Activated T-cell treated with anti-CD3 and anti-CD28 coated beads, Interleukin-2, amount 50 U/mL, for 1 hour (primary cell): ENCODE data around the gene CDH4.
"Not testable (repeated sequence)": the region's sequence is repeated elsewhere in the genome, so short reads cannot be mapped to it uniquely, and the experiment has no call there.

Source experiments
- DNase-seq: peaks from one replicate; pipeline ENCODE4 v3.0.0-alpha.2; 2020

Gene CDH4

DNA sequence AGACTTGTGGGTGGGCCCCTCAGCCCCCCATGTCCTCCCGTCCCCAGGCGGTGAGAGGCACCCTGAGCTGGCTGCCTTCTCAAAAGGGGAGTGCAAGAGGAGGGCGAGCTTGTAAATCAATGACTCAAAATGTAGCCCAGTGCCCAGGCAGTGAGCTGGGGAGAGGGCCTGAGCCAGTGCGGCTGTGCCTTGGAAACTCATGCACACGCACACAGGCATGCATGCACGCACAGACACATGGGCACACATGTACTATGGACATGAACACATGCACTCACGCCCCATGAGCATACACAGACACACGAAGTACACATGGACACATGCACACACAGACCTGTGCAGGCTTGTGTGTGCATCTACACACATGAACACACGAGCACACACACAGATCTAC is 680.1 kb downstream of the CDH4 start:
- DNase-seq, result peak; percentile 11

DNA sequence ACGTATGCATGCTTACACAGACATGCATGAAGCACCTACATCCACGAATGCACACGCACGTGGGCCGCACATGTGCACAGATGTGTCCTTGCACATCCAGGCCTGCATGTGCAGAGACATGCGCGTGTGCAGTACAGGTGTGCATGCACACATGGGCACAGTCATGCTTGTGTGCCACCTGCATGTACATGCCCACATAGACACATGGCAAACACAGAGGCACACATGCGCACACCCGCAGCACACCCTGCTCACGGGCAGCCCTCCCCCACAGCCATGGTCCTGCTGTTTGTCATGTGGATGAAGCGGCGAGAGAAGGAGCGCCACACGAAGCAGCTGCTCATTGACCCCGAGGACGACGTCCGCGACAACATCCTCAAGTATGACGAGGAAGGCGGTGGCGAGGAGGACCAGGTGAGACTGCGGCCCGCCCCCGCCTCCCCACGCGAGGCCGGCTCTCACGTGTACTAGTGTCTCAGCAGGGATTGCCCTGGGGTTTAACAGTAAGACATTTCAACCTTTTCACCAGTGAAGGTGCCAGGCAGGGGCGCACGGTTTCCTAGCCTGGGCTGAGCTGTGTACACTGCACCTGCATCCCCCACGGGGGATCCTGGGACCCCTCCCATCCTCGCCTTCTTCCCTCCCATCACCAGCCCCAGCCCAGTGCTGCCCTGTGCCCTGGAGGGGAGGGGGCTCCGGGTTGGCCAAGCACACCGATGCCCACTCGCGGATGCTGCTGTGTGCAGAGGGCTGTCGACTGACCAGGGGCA is 680.8 kb downstream of the CDH4 start:
- DNase-seq, result peak; percentile 6

DNA sequence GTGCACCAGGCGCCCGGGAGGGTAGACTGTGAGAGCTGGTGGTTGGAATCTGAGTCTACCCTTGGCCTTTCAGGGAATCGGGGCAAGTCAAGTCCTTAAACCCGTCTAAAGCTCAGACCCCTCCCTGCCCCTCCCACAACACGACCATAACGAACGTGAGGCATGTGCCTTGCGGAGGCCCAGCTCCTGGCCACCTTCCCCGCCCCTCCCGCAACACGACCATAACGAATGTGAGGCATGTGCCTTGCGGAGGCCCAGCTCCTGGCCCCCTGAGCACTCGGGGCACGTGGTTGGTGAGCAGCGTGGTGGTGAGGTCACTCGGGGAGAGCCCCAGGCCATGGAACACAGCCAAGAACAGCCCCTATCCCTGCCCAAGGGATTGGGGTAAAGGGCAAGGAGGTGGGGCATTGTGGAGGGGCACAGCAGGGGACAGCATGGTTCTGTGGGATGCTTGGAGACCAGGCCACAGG is 681.5 kb downstream of the CDH4 start:
- no peak for DNase-seq

DNA sequence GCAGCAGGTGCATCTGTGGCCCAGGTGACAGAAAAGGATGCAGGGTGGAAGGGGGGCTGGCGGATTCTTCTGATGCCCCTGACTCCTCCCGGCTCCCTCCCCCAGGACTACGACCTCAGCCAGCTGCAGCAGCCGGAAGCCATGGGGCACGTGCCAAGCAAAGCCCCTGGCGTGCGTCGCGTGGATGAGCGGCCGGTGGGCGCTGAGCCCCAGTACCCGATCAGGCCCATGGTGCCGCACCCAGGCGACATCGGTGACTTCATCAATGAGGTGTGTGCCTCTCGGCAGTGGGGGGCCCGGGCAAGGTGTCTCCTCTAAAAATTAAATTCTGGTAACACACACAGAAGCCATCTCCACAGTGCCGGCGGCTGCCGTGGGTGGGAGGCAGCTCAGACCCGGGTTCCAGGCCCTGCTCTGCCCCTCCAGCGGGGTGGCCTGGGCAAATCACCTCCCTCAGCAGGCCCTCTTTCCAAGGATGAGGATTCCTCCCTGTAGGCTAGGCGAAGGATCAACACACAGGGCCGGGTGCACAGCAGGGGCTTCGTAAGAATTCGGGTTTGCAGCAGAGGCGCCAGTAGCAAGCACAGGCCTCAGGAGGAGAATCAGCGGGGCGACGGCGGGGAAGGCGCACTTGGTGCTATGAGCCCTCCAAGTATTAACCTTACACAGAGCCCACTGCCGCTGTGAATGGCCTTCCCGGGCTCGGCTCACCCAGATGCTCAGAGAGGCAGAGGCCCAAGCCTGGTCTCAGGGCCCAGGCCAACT is 682.1 kb downstream of the CDH4 start:
- DNase-seq, result no peak

DNA sequence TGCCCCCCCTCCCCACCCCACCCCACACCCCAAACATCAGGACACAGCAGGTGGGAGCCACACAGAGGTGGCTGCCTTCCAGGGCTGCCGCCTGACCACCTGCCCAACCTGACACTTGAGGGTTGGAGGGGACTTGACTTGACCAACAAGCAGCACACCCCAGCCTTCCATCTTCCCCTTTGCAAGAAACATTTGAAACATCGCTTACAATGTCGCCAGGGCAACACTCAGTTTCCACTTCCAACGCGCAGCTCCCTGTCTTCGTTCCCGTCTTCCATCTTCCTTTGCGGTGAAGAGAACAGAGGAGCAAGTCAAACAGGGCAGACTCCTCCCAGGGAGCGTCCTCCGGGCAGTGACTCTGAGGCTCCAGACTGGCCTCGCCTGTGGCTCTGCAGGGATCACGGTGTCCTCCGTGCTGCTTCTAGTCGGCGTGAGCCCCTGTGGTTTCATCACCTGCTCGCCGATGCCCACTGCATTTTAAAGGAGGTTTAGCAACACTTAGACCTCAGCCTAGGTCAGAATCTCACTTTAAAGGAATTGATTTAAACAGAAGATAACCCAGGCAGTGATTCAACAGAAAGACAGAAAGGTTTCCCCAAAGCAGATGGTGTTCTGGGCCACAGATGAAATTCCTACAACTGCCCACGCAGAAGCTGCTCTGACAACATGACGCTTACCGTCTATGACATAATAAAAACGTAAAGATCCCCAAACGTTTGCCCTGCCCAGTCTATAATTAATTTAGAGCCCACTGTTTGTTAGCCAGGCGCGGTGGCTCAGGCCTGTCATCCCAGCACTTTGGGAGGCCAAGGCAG is 682.9 kb downstream of the CDH4 start:
- no peak for DNase-seq

DNA sequence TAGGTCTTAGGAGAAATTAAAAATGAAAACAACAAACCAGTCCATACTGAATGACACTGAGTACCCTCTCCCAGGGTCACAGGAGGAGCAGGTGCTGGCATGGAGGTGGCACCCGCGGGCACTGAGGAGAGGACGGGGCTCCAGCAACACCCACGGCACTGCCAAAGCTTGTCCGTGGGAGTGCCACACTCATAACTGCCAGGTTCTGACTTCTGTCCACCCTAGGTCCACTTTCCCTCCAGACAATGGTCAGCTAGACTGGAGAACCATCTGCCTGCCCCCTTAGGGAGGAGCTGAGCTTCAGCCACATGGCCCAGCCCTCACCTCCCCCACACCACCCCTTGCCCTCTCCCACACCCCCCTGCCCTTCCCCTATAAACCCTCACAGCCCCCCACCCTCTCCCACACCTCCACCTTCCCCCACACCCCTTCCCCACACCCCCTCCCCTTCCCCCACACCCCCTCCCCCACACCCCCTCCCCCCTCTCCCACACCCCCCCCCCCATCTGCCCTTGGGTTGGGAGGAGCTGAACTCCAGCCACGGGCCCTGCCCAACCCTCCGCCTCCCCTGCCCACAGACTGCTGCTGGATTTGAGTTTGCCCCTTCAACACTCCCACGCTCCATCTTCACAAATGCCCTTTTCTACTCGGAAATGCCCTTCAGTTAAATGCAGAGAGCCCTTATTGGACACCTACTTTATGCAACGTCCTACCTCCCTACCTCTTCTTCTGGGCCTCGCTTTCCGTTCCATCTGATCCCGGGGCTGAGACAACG is 684.1 kb downstream of the CDH4 start:
- no peak for DNase-seq

DNA sequence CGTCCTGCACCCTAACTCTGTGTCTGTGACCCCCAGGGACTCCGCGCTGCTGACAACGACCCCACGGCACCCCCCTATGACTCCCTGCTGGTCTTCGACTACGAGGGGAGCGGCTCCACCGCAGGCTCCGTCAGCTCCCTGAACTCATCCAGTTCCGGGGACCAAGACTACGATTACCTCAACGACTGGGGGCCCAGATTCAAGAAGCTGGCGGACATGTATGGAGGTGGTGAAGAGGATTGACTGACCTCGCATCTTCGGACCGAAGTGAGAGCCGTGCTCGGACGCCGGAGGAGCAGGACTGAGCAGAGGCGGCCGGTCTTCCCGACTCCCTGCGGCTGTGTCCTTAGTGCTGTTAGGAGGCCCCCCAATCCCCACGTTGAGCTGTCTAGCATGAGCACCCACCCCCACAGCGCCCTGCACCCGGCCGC is 684.7 kb downstream of the CDH4 start:
- no peak for DNase-seq

DNA sequence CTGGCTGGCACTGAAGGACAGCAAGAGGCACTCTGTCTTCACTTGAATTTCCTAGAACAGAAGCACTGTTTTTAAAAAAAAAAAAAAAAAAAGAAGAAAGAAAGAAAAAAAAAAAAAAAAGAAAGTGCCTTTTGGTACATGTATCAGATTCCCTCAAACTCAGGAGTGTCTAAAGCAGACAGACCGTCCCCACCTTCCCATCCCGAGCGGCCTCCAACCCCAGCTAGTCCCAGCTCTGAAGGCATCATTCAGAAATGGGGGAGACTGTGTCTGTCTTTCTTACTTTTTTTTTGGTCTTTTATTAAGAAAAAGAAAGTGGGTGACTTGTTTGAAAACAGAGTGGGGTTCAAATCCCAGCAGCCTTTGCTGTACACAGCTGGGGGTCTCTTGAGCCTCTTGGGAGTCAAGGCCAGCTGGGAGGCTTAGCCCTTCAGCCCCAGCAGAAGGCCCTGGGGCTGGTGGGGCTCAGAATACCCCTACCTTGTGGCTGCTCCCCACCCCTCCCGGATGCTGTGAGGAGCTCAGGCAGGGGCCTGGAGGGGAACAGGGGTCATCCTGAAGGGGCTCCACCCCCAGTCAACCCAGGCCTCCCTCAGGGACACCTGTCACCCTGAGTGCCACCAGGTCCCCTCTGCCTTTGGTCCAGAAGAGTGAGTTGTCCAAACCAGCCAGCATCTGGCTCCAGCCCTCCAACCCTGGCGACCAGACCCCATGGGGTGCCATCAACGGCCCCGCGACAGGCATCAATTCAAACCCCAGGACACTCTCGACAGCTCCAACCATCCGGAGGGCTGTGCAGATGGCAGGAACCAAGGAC is 685.3 kb downstream of the CDH4 start:
- DNase-seq, result no peak

DNA sequence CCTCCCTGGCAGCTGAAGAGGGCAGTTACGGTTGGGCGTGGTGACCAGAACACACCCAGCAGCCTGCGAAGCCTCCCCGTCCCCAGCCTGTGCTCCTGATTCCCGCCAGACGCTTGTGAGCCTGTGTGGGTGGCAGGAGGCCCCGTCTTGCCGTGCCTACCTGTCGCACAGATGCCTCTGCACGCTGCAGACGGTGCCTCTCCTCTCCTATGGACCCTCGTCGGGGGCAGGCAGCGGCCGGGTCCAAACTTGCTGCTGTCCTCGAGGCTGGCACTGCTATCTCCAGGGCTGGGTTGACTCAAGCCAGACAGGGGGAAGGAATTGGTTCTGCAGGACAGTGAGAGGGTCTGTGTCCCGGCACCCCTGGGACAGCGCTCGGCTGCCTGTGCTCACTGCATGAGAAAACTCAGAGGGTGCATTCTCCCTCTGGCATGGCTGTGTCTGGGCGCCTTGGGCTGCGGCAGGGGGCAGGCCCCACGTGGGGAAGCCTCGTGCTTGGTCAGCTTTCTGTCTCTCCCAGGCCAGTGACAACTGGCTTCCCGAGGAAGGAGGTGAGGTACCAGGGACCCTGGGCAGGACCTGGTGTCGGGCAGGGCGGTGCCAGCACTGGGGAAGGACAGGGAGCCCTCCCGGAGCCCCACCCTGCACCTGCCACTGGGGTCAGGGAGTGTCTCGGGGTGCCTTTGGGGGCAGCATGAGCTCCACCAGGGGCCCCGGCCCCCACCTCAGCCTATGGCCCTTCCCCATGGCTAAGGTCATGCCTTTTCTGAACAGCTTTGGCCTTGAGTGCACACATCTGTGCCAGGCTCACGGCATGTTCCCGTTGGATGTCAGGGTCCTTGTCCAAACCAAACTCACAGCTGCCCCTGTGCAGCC is 686.1 kb downstream of the CDH4 start:
- no peak for DNase-seq

DNA sequence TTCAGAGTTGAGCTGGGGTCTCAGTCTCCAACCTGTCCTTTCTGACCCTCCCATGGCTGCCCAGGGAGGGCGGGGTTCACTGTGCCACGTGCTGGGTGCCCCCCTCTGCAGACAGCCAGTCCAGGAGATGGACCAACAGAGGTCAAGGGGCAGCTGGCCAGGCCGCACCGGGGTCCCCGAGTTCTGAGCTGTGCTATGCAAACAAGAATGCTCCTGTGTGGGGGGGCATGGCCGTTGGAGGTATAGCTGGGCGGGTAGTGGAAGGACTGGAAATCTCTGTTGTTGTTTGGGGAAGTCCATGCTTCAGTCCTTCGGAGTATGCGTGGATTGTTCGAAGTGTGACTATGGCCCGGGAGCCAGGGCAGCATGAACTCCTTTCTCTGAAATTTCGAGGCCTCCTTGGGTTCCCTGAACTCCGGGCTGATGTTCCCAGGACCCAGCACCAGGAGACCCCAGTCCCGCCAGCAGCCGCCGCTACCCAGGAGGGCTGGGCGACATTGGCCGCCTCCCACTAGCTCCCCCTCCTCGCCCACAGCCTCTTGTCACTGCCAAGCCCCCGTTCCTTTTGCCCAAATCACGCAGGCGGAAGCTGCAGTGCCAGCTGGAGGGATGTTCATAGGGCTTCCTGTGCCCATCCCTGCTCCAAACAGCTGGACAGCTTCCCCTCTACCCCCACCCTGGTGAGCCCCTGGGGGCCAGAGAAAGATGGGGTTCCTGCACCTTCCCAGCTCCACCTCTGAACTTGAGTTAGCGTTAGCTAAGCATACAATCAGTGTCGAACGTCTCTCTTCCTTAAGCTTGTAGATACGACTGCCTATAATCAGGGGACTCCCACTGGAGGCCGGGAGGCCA is 687.0 kb downstream of the CDH4 start:
- no peak for DNase-seq

DNA sequence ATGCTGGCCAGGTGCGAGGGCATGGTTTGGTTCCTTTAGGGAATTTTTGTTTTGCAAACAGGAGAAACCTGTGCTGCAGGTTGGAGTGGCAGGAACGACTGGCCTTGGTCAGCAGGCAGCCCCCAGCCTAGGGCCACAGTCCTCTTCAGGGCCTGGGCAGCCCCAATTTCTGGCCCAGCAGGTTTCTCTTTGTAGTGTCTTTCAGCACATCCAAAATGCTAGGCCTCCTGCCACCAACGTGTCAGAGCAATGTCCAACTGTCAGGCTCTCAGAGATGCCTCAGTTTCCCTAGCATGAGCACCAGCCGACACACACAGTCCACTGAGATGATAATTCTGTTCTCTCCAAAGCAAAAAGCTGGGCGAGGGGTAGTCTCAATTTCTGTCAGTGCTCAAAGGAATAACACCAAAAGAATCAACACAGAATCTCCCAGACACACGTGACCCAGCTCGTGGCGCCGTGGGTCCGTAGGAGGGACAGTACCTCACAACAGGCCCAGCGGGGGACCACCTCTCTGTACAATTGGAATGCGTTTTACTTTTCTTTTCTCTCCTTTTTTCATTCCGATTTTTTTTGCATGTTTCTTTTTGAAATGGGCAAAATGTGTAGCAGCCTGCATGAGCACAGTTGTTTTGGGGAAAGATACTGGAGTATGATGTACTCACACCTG is 687.8 kb downstream of the CDH4 start:
- DNase-seq, result no peak

DNA sequence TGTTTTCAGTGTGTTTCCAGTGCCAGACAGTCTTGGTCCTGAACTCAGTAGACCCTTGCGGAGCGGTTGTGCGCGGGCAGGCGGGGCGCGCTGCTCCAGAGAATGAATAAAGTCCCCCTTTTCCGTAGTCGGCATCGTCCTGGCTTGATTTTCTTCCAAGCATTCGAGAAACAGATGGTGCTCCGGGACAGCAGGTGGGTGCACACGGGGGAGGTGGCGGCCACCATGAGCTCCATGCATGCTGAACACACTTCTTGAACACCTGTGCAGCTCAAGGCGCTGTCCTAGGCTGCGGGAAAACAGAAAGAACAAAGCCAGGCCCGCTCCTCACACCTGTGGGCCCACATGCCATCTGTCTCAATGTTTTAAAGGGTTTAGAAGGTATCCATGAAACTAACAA is 688.4 kb downstream of the CDH4 start:
- DNase-seq, result no peak

DNA sequence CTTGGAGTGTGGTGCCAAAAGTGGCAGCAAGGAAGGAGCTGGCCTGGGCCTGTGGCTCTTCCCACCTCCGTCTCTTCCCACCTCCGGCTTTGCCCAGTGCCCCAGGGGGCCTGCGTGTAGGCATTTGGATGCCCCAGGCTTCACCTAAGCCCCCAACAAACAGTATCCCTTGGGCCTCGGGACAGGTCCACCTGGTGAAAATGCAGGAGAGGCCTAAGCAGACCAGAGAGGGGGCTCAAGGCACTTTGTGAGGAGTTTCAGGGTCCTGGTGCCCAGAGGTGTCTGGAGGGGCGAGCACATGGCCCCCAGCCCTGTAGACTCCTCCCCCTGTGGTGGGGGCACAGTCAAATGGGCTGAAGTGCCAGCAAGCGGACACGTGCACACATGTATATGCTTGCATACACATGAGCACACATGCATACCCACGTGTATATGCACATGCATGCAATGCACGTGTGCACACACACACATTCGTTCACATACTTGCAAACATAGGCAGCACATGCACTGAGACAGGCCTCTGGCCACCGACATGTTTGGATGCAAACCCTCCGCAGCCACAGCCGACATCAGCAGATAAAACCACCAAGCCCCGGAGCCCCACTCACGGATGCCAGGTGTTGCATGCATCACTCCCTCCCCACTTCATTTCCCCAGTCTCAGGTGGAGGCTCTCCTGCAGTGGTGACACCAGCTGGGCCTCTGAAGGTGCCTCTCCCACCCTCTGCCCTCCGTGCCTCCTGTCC is 689.1 kb downstream of the CDH4 start:
- no peak for DNase-seq

DNA sequence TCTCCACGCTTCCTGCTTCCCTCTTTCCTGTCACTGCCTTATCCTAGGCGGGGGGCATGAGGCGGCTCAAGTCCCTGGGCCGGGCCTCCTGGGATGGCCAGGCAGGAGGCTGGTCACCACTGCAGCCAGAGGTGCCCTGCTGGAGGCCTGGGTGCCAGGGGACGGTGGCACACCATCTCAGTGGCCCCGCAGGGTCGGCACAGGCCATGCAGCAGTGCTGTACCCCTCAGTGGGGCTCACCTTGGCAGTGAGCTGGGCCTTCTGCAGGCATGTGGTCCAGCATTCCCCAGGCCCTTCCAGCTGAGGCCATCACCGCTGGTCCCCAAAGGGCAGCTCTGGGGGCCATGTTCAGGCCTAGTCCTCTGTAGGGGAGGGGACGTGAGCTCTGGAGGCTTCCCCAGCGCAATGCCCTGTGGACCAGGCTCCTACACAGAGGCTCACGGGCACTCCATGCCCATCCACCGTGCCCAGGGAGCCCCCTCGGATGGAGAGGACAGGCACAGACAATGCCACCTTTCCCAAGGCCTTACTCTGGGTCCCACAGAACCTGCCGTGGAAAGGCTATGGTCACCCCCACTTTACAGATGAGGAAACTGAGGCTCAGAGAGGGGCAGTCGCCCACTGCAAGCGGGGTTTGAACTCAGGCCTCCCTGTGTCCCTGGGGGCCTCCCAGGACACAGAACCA is 689.8 kb downstream of the CDH4 start:
- no peak for DNase-seq

DNA sequence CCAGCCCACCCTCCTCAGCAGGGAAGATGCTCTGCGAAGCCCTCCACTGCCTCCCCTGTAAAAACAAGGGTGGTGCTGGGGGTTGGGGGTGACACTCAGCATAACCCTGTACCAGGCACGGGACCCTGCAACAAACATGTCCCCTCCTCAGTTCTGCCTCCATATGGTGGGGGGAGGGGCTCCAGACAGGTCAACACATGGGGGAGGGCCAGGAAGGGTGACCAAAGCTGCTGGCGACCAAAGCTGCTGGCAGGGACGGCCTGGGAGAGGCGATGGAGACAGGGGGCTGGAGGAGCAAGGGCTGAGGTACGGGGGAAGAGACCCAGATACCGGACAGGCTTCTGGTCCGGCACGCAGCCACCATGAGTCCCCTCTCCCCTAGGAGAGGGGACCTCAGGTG is 690.5 kb downstream of the CDH4 start:
- DNase-seq, result no peak

DNA sequence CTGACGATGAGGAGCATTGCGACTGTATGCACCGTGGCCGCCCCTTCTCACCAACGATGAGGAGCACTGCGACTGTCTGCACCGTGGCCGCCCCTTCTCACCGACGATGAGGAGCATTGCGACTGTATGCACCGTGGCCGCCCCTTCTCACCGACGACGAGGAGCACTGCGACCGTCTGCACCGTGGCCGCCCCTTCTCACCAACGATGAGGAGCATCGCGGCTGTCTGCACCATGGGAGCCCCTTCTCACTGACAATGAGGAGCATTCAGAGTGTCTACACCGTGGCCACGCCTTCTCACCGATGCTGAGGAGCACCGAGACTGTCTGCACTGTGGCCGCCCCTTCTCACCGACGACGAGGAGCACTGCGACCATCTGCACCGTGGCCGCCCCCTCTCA is 692.9 kb downstream of the CDH4 start:
- not testable (repeated sequence) for DNase-seq

DNA sequence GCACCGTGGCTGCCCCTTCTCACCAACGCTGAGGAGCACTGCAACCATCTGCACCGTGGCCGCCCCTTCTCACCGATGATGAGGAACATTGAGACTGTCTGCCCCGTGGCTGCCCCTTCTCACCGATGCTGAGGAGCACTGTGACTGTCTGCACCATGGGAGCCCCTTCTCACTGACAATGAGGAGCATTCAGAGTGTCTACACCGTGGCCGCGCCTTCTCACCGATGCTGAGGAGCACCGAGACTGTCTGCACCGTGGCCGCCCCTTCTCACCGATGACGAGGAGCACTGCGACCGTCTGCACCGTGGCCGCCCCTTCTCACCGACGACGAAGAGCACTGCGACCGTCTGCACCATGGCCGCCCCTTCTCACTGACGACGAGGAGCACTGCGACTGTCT is 693.4 kb downstream of the CDH4 start:
- not testable (repeated sequence) for DNase-seq

DNA sequence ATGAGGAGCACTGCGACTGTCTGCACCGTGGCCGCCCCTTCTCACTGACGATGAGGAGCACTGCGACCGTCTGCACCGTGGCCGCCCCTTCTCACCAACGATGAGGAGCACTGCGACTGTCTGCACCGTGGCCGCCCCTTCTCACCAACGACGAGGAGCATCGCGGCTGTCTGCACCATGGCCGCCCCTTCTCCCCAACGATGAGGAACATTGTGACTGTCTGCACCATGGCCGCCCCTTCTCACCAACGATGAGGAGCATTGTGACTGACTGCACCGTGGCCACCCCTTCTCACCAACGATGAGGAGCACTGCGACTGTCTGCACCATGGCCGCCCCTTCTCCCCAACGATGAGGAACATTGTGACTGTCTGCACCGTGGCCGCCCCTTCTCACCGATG is 696.0 kb downstream of the CDH4 start:
- not testable (repeated sequence) for DNase-seq
